GM12874 (cell line): Measurements from ENCODE around the gene NKD2.

ENCODE experiments used
- CTCF ChIP-seq: IDR thresholded peaks from 2 replicates; pipeline ENCODE4 v1.5.1; 2011; ENCODE audit warnings: low read depth, mild to moderate bottlenecking, control low read depth, low read length, moderate library complexity; ENCODE audit not compliant: insufficient read depth

Gene NKD2

GRCh38 chr5:968881-969280, 39.7 kb upstream of the NKD2 start:
- no peak for TF ChIP-seq CTCF

DNA sequence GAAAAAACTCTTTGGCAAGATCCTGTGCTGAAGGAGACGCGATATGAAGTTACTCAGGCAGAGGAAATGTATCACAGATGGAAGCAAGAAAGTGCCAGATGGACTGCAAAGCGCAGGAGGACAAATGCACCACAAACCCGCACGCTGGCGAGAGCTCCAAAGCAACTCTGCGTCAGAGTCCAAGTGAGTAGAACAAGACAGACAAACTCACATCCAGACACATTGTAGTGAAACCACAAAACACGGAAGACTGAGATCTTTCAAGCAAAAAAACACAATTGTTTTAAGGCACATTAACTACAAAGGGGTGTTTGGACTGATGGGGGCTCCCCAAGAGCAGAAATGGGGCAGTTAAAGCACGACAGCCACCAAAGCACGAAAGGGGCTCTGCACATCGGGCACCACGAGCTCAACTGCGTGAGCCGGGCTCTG, 39.2 kb upstream of the NKD2 start:
- no peak for TF ChIP-seq CTCF

DNA sequence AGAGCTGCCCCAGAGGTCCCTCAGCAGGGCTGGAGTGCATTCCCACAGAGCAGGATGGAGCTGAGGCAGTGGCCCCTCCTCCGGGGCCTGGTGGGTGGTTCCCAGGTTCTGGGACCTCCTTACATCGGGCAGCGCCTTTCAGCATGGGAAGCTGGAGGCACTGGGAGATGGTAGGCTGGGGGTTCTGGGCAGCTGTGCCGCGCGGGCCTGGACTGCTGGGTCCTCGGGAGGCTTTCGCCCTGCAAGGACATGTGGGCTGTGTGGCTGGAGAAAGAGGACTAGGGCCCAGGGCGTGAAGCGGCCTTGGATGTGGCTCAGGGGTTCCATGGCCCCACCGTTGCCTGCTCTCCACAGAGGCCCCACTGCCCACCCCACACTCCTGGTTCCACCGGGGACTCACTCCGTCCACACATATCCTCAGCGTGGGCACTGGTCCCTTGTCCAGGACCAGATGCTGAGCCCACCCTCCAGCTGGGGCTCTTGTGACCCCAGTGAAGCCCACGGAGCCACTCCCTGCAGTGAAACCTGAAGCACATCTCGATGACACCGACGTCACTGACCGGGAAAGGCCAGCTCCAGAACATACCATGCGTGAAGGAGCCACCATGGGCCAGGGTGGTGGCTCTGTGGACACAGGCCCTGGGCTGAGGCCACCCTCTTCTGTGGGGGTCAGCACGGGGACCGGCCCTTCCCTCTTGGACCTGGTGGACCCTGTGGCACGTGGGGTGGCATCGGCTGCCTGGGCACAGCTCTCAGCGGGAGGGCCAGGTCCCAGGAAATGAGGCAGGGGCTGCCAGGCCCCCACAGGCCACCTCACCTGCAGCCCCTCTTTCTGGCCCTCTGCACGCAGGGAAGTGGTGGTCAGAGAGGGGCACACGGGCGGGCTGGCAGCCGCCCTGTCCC, 31.5 kb upstream of the NKD2 start:
- no peak for TF ChIP-seq CTCF

GRCh38 chr5:978054-978453, 30.5 kb upstream of the NKD2 start:
- TF ChIP-seq CTCF, result no peak

DNA sequence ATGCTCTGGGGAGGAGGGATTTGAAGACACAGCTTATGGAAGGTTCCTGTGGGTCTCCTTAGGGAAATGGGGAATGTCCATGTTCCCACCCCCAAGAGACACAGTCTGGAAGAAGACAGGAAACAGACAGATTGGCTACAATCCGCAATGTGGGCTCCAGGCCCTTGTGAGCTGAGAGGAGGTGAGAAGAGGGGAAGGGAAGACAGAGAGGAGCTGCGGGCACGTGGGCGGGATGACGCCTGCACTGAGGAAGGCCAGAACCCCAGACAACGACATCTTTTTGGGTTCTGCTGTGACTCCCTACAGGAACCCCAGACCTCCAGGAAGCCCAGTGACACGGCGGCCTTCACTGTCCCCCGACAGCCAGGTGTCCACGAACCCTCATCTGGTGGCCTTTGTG, 29.9 kb upstream of the NKD2 start:
- TF ChIP-seq CTCF, result no peak

DNA sequence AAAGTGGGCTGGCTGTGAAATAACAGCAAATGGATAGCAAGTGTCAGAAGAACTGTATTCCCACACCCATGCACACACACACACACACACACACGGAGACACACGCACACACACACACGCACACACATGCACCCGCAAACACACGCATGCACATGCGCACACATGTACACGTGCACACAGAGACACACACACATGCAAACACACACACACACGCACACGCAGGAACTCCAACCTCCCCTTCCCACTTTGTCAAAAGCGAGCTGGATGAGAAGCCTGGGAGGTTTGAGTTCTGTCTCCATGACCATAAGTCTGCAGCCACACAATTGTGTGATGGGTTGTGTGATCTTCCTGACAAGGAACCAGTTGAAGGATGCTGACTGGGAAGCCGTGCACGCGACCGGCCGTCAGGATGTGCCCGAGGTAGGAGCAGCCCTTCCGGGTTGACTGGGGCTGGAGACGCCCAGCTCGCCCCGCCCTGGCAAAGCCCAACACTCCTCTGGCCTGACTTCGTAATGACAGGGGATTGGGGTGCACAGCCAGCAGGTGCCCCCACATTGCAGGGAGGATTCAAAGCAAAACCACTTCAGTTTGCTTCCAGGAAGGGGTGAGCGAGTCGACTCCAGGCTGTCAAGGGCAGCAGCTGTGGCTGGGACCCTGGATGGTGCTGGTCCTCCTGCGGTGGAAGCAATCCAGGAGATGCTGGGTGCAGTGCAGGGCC, 29.3 kb upstream of the NKD2 start:
- no peak for TF ChIP-seq CTCF

GRCh38 chr5:980001-980588, 28.5 kb upstream of the NKD2 start:
- no peak for TF ChIP-seq CTCF
